CD4-positive, alpha-beta T cell (primary cell): Measurements from ENCODE around the gene CETP. TPM values are rescaled to one million over a fixed set of nuclear protein-coding genes. Genes with fewer than 3 reads are reported as not detected.

Experiments used
- ATAC-seq: fragments of 200-7000 bp; cut with Tn5 transposase; one replicate; pipeline ENCODE4 v1.10.0; 2022; ENCODE audit warnings: mild to moderate bottlenecking; ENCODE audit not compliant: poor library complexity
- CTCF ChIA-PET: fragments of 350-600 bp; sonication (Branson Sonifier 250); formaldehyde crosslinking; loops from one replicate; lab custom pipeline; 2021; ENCODE audit warnings: antibody characterized with exemption, inconsistent platforms; lab: Charles Lee
- POLR2A ChIA-PET: fragments of 350-600 bp; sonication (Branson Sonifier 250); formaldehyde crosslinking; loops from one replicate; lab custom pipeline; 2021; ENCODE audit warnings: antibody characterized with exemption, inconsistent platforms; lab: Charles Lee
- DNase-seq, 14 experiments: peaks; one replicate each; pipeline ENCODE4 v3.0.0-alpha.2; 2013 to 2020; ENCODE audit warnings: mixed read lengths in 2 of 14
- H3K27ac ChIP-seq, 2 donors: one replicate each; pipeline versions ENCODE4 v1.5.1 to v1.7.0; 2013; ENCODE audit warnings: low read length in 2 of 2, low read depth in 1 of 2, mild to moderate bottlenecking in 1 of 2
- H3K27me3 ChIP-seq, 2 experiments: 1 replicate in 1 of 2; 2 replicates in 1 of 2; pipeline versions ENCODE4 v1.6.1 to v1.7.0; 2013; ENCODE audit warnings: low read length in 2 of 2, control low read depth in 1 of 2, mild to moderate bottlenecking in 1 of 2, moderate library complexity in 1 of 2; ENCODE audit not compliant: insufficient read depth in 2 of 2, control insufficient read depth in 1 of 2
- H3K36me3 ChIP-seq: one replicate; pipeline ENCODE4 v1.6.1; 2013; ENCODE audit warnings: low read length, control low read depth; ENCODE audit not compliant: insufficient read depth
- H3K4me1 ChIP-seq: one replicate; pipeline ENCODE4 v1.6.1; 2013; ENCODE audit warnings: low read length, control low read depth; ENCODE audit not compliant: insufficient read depth
- H3K4me3 ChIP-seq: one replicate; pipeline ENCODE4 v1.5.1; 2013; ENCODE audit warnings: mild to moderate bottlenecking, low read length, moderate library complexity
- H3K9me3 ChIP-seq, 2 experiments: 1 replicate in 1 of 2; 2 replicates in 1 of 2; pipeline versions ENCODE4 v1.6.1 to v1.7.0; 2013; ENCODE audit warnings: low read length in 2 of 2, mild to moderate bottlenecking in 2 of 2, control low read depth in 1 of 2, moderate library complexity in 1 of 2; ENCODE audit not compliant: control insufficient read depth in 1 of 2, insufficient read depth in 1 of 2
- H3K27ac Mint-ChIP-seq: one replicate; pipeline ENCODE4 v1.8.0; 2020; ENCODE audit warnings: mixed read lengths
- H3K27me3 Mint-ChIP-seq: one replicate; pipeline ENCODE4 v1.8.0; 2021; ENCODE audit warnings: mixed read lengths
- H3K36me3 Mint-ChIP-seq: one replicate; pipeline ENCODE4 v1.8.0; 2021; ENCODE audit warnings: low read depth, mixed read lengths
- H3K4me1 Mint-ChIP-seq: one replicate; pipeline ENCODE4 v1.8.0; 2021; ENCODE audit warnings: low read depth, mixed read lengths
- H3K4me3 Mint-ChIP-seq: one replicate; pipeline ENCODE4 v1.8.0; 2020; ENCODE audit warnings: mild to moderate bottlenecking, mixed read lengths
- H3K9me3 Mint-ChIP-seq: one replicate; pipeline ENCODE4 v1.8.0; 2020; ENCODE audit warnings: mixed read lengths
- intact Hi-C, 2 experiments: fragments of 100-400 bp; cut with DNase I in 1 of 2; cut with micrococcal nuclease in 1 of 2; formaldehyde crosslinking; loops; one replicate each; pipeline versions ENCODE4 v1.15.1 to v1.9.0; 2023 to 2025; cut with DNase I, micrococcal nuclease
- total RNA-seq, 174 experiments: library from RNA in 2 of 174; stranded (reverse) in 2 of 174; gene quantifications; one replicate each; pipeline ENCODE4 v1.2.3 and lab custom pipeline; 2021 to 2026
- TF ChIP-seq, protein P1 (sequence below): fragments of 200-600 bp; IDR thresholded peaks from one replicate; pipeline ENCODE4 v1.8.0; 2022; ENCODE audit warnings: antibody characterized with exemption, mild to moderate bottlenecking

The CETP gene
- total RNA-seq, 2 experiments from 2014 or later, result not detected

- Mint-ChIP-seq H3K27ac (no peak overlapping the region), H3K4me1 (no peaks in the 10 kb centered on the region), H3K9me3 (no peaks in the 10 kb centered on the region), H3K36me3 (no peaks in the 10 kb centered on the region), H3K27me3 (no peaks in the 10 kb centered on the region), H3K4me3 (no peak overlapping the region)
- ATAC-seq (no peak), DNase-seq (no peak)
- Histone ChIP-seq H3K9me3 (no peaks in the 10 kb centered on the region), H3K27me3 (no peaks in the 10 kb centered on the region), H3K27ac (no peak overlapping the region), H3K4me3 (no peak overlapping the region), H3K36me3 (no peaks in the 10 kb centered on the region), H3K4me1 (no peaks in the 10 kb centered on the region)
- POLR2A ChIA-PET, result no interaction called here
- CTCF ChIA-PET, result no interaction called here
- TF ChIP-seq, protein P1, sequence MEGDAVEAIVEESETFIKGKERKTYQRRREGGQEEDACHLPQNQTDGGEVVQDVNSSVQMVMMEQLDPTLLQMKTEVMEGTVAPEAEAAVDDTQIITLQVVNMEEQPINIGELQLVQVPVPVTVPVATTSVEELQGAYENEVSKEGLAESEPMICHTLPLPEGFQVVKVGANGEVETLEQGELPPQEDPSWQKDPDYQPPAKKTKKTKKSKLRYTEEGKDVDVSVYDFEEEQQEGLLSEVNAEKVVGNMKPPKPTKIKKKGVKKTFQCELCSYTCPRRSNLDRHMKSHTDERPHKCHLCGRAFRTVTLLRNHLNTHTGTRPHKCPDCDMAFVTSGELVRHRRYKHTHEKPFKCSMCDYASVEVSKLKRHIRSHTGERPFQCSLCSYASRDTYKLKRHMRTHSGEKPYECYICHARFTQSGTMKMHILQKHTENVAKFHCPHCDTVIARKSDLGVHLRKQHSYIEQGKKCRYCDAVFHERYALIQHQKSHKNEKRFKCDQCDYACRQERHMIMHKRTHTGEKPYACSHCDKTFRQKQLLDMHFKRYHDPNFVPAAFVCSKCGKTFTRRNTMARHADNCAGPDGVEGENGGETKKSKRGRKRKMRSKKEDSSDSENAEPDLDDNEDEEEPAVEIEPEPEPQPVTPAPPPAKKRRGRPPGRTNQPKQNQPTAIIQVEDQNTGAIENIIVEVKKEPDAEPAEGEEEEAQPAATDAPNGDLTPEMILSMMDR, result no peak
- intact Hi-C loops, result no loop called here
Observed at GRCh38 chr16:56956756-56957155, 5.0 kb upstream of the CETP start.

DNA sequence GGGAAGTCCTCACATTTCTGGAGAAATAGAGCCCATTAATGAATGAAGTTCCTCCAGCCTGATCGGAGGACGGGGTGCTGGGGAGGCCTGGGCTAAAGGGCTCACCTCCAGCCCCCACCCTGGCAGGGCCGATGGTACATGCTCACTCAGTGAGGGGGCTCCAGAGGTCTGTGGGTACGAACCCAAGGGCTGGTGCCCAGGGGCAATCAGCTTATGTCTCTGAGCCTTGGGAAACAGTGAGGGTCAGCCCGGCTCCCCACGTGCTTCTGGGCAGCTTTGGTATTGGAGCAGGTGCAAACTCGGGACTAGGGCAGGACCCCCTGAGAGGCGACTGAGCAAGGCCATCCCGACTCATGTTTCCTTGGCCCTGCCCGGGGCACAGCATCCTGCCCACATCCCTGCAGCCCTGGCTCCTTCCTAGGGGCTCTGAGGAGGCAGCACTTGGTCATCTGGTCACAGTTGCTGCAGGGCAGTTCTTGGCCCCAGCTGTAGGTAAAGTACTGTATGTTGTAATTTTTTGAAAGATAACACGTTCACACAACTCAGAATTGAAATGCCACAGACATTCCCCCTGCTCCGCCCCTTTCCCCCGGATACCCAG lies 969 bp upstream of the CETP start:
- ChIA-PET CTCF (no interaction called here), POLR2A (no interaction called here)
- ATAC-seq (no peak), DNase-seq (no peak)
- Mint-ChIP-seq H3K27me3 (no peaks in the 10 kb centered on the region), H3K4me3 (no peak overlapping the region), H3K9me3 (no peaks in the 10 kb centered on the region), H3K27ac (no peak overlapping the region), H3K4me1 (peaks cover 16% of the 10 kb centered on the region), H3K36me3 (no peaks in the 10 kb centered on the region)
- no peak overlapping the region for H3K27ac ChIP-seq
- H3K4me1 ChIP-seq, result peaks cover 14% of the 10 kb centered on the region
- no peaks in the 10 kb centered on the region for H3K36me3 ChIP-seq
- no peaks in the 10 kb centered on the region for H3K9me3 ChIP-seq
- intact Hi-C loops, result no loop called here
- no peak overlapping the region for H3K4me3 ChIP-seq
- TF ChIP-seq, protein P1, result no peak
- H3K27me3 ChIP-seq, result no peaks in the 10 kb centered on the region

- no peaks in the 10 kb centered on the region for H3K36me3 ChIP-seq
- no peaks in the 10 kb centered on the region for H3K27me3 Mint-ChIP-seq
- CTCF ChIA-PET, result no interaction called here
Observed at GRCh38 chr16:56961386-56961785, 364 bp upstream of the CETP start.

More at GRCh38 chr16:56961386-56961785, 364 bp upstream of the CETP start:
- Mint-ChIP-seq H3K36me3 (no peaks in the 10 kb centered on the region), H3K9me3 (no peaks in the 10 kb centered on the region), H3K4me3 (no peak overlapping the region), H3K4me1 (peaks cover 19% of the 10 kb centered on the region), H3K27ac (no peak overlapping the region)
- no peaks in the 10 kb centered on the region for H3K9me3 ChIP-seq
- POLR2A ChIA-PET, result no interaction called here
- H3K27ac ChIP-seq, result no peak overlapping the region
- H3K27me3 ChIP-seq, result no peaks in the 10 kb centered on the region
- peaks cover 20% of the 10 kb centered on the region for H3K4me1 ChIP-seq
- intact Hi-C loops, result no loop called here
- TF ChIP-seq, protein P1, result no peak
- no peak overlapping the region for H3K4me3 ChIP-seq
- ATAC-seq (no peak), DNase-seq (no peak)
